Forelimb muscle (tissue), 1 donor: ENCODE measurements around the gene NTN1. TPM values are rescaled to one million over a fixed set of nuclear protein-coding genes. Genes with fewer than 3 reads are reported as not detected.
"Not testable (repeated sequence)": the region's sequence is repeated elsewhere in the genome, so short reads cannot be mapped to it uniquely, and the experiment has no call there.

Source experiments
- DNase-seq: peaks from one replicate; pipeline ENCODE4 v3.0.0-alpha.2; 2013; ENCODE audit warnings: low read depth
- polyA plus RNA-seq: library from polyadenylated mRNA; unstranded; fragments of 120-200 nt; gene quantifications from one replicate; pipeline ENCODE4 v1.2.1, GENCODE V29; 2013; ENCODE audit not compliant: insufficient read length

The NTN1 gene
- polyA plus RNA-seq = 7.4 TPM

- DNase-seq = no peak
Measured at GRCh38 chr17:9021158-9021991, at the start of gene NTN1. Gene NTN1 (plus strand): TSS chr17:9021510. CDS start chr17:9022374, 864 bp downstream.

- DNase-seq = no peak
Measured at GRCh38 chr17:8975091-8975725, 46.1 kb upstream of the NTN1 start.

GRCh38 chr17:8976638-8977037, 44.7 kb upstream of the NTN1 start:
- no peak for DNase-seq

GRCh38 chr17:8979715-8980114, 41.6 kb upstream of the NTN1 start:
- DNase-seq = no peak

- no peak for DNase-seq
Measured at GRCh38 chr17:8981443-8981842, 39.9 kb upstream of the NTN1 start.

GRCh38 chr17:8984225-8984624, 37.1 kb upstream of the NTN1 start:
- not testable (repeated sequence) for DNase-seq

- DNase-seq = no peak
Measured at GRCh38 chr17:8985054-8985701, 36.1 kb upstream of the NTN1 start.

GRCh38 chr17:8986295-8986694, 35.0 kb upstream of the NTN1 start:
- no peak for DNase-seq

- not testable (repeated sequence) for DNase-seq
Measured at GRCh38 chr17:8988263-8988935, 32.9 kb upstream of the NTN1 start.

GRCh38 chr17:8991514-8992285, 29.6 kb upstream of the NTN1 start:
- no peak for DNase-seq

- DNase-seq = no peak
Measured at GRCh38 chr17:8994319-8994718, 27.0 kb upstream of the NTN1 start.

- no peak for DNase-seq
Measured at GRCh38 chr17:8995711-8996110, 25.6 kb upstream of the NTN1 start.

- no peak for DNase-seq
Measured at GRCh38 chr17:8997994-8998628, 23.2 kb upstream of the NTN1 start.

GRCh38 chr17:9001559-9001958, 19.8 kb upstream of the NTN1 start:
- no peak for DNase-seq

- no peak for DNase-seq
Measured at GRCh38 chr17:9002227-9002605, 19.1 kb upstream of the NTN1 start.

- DNase-seq = no peak
Measured at GRCh38 chr17:9002606-9003354, 18.5 kb upstream of the NTN1 start.

- DNase-seq = no peak
Measured at GRCh38 chr17:9003355-9004131, 17.8 kb upstream of the NTN1 start.

- no peak for DNase-seq
Measured at GRCh38 chr17:9004132-9004960, 17.0 kb upstream of the NTN1 start.

- DNase-seq = no peak
Measured at GRCh38 chr17:9004961-9005285, 16.4 kb upstream of the NTN1 start.
